HPDE6-E6E7 (cell line): ENCODE measurements around the gene MTA1.

ENCODE experiments used
- DNase-seq: peaks from one replicate; pipeline ENCODE4 v3.0.0; 2011; ENCODE audit warnings: missing footprints; ENCODE audit errors: extremely low spot score

Gene MTA1

GRCh38 chr14:105422695-105423487, 3.3 kb downstream of the MTA1 start:
- no peak for DNase-seq

DNA sequence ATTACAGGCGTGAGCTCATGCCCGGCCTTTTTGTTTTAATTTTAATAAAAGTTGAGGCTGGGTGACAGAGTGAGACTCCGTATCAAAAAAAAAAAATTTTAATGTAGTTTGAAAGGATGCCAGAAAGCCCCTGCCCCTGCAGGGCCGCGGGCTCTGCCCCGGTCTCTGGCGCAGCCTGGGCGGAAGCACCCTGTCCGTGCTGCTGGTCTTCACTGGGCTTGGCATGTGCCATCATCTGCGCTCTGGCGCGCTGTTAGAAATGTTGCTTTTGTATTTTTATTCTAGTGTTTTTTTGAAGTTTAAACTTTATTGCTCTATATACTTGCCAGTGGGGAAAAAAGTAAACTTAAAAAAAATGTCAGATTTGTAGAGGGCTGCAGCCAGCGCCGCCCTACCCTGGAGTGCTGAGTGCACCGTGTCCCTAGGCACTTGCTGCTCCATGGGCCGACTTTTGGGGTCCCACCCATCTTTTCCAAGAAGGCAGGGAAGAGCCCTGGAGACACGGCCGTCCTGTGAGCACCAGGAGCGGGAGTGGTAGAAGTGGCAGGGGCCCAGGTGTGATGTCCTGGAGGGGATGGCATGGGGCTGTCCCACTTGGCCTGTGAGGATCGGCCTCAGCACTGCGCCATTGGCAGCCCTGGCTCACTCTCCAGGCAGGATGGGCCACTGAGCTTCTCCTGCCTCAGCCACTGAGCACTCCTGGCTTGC, 4.0 kb downstream of the MTA1 start:
- no peak for DNase-seq

DNA sequence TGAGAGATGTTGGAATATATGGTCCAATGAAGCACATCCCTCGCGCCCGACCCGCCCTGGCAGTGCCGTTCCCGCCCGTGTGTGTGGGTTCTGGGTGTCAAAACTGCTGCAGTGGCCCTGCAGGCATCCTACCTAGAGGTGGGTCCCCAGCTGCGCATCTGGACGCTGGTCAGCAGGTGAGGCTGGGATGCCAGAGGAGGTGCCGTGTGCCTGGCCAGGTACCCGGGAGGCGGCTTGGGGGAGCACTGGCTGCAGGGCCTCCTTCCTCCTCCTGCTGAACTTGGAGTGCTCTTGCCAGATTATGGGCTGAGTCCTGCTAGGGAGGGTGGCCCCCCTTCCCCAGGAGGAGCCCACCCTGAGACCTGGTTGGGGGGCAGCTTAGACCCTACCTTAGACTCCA, 5.2 kb downstream of the MTA1 start:
- no peak for DNase-seq

DNA sequence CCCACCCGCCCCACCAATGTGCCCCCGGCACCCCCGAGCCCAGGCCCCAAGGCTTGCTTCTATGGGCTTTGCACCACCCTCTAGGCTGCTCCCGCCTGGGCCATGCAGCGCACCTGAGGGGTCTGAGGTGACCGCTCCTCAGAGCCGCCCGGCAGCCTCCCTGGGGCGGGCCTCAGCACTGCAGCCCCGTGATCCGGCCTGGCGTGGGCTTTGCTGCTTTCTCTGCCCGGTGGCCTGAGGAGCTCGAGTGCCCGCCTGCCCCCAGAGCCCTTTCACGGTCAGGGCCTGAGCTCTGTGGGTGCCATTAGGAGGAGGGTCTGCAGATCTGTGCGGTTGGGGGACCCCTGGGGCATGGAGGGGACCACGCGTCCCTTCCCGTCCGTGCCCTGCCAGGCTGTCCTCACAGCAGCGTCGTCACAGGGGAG, 6.2 kb downstream of the MTA1 start:
- DNase-seq = no peak

DNA sequence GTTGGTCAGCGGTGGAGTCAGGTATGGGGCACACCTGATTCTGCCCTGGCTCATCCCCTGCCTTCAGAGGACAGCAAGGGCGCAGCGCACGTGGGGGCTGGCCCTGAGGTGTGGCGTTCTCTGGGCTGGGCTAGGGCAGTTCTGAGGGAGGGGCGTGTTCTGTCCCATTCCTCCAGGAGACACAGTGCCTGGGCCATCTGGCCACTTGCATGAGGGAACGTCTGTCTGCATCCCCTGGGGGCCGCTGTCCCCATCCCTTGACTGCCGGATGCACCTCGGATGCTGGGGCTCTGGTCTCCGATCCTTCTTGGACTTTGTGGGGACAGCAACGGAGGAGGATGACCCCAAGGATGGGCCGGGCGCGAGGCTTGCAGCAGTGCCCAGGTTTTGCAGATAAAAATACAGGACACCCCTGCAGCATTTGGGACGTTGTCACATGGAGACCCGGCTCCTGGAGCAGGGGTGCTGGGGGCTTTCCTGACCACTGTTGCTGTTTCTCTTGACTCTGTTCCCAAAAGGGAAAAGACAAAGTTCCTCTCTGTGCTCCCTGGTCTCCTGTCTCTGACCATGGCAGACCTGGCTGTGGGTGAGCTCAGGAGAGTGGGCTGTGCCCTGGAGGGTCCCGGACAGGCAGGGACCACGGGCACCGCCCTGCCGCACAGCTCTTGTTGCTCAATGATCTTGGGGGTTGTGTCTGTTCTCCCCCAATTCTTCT, 6.9 kb downstream of the MTA1 start:
- no peak for DNase-seq

DNA sequence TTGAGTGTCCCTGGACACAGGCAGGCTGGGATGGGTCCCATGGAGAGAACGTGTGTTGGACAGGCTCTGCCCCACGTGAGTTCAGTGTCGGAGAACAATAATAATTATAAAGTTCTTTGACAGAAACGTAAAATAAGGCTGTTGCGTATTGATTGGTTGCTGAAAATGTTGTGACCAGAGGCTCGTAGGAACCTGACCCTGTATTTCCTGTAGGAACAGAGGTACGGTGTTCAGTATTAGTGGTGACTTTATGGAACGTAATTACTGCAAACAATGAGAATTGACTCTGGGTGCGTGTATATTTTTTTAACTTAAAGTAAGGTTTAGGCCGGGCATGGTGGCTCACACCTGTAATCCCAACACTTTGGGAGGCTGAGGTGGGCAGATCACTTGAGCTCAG, 7.8 kb downstream of the MTA1 start:
- no peak for DNase-seq

DNA sequence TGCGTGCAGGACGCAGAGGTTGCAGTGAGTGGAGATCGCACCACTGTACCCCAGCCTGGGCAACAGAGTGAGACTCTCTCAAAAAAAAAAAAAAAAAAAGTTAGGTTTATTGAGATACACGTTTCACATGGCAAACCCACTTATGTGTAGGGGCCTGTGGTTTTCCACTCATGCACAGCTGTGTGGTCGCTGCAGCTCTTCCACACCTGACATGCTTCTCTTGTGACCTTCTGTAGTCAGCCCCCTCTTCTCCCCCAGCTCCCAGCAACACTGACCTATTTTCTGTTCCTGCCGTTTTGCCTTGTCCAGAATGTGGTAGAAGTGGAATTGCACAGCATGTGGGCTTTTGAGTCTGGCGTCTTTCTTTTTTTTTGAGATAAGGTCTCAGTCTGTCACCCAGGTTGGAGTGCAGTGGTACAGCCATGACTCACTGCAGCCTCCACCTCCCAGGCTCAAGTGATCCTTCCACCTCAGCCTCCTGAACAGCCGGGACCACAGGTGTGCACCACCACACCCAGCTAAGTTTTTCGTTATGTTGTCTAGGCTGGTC, 8.4 kb downstream of the MTA1 start:
- DNase-seq = no peak

DNA sequence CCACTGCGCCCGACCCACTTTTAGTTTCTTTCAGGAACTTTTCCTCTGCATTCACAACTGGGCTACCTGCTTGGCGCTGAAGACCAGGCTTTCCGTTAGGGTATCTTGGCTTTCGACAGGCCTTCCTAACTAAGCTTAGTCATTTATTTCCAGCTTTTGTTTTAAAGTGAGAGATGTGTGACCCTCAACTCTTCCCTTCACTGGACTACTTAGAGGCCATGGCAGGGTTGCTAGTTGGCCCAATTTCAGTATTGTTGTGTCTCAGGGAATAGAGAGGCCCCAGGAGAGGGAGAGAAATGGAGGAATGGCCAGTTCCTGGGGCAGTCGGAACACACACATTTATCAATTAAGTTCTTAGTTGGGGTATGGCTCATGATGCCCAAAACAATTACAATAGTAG, 10.4 kb downstream of the MTA1 start:
- no peak for DNase-seq

DNA sequence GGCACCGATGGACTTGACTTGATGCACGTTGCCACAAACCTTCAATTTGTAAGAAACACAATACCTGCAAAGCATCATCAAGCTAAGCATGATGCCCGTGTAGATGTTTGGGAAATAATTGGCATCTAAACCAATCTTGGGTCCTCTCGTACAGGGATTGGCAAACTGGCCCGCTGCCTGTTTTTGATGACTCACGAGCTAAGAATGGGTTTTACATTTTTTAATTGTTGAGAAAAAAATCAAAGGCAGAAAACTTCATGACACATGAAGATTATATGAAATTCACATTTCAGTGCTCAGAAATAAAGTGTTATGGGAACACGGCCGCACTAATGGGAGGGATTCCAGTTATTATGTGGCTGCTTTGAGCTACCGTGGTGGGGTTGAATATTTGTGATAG, 10.9 kb downstream of the MTA1 start:
- DNase-seq = peak; percentile 71

GRCh38 chr14:105431256-105431655, 11.6 kb downstream of the MTA1 start:
- no peak for DNase-seq

- DNase-seq = no peak
Observed at GRCh38 chr14:105432657-105433056, 13.0 kb downstream of the MTA1 start.

DNA sequence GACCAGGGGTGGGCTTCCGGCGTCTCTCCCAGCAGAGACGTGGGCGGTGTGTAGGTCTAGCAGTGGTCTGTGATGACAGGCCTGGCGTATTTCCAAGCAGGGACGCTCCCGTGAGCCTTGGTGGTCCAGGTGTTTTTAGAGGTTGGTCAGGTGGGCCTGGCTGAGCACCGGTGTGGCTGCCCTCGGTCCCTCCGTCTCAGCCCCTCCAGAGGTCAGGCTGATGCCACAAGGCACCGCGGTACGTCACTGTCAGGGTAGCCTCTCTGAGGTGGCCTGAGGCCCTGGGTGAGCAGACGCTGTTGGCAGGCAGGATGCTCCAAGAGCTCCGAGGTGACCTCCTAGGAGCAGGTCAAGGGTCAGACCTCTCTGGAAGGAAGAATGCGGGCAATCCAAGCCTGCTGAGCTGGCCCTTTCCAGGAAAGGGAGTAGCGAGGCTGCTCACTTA, 13.6 kb downstream of the MTA1 start:
- no peak for DNase-seq

- no peak for DNase-seq
Observed at GRCh38 chr14:105436402-105436801, 16.8 kb downstream of the MTA1 start.

GRCh38 chr14:105436891-105437722, 17.5 kb downstream of the MTA1 start:
- DNase-seq = no peak

DNA sequence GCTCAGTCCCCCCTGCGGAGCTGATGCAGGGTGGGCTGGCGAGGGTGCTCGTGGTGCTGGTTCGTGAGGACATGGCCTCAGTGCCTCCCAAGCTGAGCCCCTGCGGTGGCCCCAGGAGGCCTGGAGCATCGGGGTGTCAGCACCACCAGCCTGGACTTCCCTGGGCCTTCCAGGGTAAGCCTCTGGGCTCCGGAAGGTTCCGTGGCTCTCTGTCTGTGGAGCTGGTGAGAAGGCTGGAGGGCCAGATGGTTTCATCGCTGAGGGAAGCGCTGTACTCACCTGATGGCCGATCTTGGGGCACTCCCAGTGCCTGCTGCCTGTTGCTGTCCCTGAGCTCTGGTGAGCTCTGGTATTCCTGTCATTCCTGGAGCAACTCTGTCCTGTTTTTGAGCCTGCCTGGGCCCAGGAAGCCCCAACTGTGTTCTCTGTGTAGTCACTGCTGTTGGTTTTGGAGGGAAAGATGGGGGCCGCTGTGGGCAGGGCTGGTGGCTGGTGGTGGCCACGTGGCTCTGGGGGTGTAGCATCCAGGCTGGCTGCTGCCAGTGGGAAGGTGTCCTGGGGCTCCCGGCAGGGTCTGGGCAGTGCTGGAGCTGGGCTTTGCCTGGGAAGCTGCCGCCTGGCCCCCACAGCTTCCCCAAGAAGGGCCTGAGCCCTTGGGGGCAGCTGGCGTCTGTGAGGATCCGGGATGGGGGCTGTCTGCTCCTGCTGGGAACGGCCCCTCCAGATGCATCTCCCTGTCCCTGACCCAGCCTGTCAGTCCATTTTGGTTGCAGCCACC, 18.3 kb downstream of the MTA1 start:
- no peak for DNase-seq

DNA sequence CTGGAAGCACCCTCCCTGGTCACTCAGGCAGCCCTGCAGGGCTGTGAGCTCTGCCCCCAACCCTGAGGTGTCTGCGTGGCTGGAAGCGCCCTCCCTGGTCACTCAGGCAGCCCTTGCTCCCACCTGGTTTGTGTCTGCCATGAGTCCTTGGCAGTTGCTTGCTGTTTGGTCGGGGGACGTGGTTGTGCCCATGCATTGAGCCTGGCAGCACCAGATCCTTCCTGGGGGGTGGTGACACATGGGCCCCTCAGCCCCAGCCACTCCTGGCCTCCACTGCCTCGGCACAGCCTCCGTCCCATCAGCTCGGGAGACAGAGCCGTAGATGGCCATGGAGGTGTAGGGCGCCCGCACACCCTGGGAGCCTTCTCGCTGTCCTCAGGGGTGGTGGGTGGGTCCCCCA, 19.6 kb downstream of the MTA1 start:
- DNase-seq = no peak

DNA sequence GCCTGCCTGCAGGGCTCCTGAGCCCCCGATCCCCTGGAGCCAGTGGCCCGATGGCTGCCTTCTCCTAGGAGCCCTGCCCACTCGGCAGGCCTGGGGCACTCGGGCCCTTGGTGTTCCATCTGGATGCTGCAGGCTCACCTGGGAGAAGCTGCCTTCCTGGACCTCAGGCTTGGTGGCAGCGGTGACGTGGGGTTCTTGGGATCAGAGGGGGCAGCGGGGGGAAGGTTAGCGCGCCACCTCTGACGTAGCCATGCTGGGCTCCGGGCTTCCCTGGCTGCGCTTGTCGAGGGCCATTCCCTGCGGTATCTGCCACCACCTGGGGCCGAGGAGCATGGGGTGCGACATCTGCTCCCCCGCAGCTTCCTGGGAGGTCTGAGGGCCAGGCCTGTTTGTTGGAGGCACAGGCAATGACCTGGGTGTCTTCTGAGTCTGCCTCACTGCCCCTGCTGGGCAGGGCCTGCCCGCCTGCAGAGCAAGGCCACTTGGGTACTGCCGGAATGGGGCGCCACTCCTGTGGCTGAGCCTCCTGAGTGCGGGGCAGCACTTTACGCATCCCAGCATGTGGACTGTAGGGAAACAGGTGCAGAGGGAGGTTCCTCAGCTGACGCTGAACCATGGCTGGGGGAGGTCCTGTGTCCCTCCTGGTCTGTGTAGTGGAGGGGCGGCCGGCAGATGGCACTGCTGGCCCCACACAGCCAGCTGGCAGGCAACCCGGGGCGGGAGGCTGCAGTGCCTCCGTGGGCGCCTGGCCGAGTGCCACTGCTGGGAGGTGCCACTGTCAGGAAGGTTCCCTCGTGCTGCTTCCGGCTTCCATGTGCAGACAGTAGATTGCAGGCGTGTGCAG, 20.3 kb downstream of the MTA1 start:
- no peak for DNase-seq

- DNase-seq = no peak
Observed at GRCh38 chr14:105440554-105440900, 20.9 kb downstream of the MTA1 start.

GRCh38 chr14:105440992-105441391, 21.4 kb downstream of the MTA1 start:
- no peak for DNase-seq

DNA sequence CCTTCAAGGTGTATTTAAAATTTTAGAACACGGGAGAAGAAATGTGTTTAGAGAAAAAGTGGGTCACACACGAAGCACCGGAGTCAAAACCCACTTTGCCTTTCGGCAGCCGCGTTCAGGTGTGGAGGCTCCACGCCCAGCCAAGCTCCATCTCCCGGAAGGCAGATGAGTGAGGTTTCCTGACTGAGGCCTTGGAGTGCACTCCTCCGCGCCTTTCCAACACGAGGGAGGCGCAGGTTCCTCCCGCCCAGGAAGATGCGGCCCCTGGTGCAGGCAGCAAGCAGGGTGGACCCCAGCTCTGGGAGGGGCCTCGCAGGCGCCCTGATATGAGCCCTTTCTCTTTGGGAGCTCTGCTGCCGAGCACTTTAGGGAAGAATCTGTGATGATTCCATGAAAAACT, 22.5 kb downstream of the MTA1 start:
- DNase-seq = no peak
